ENCODE data around the gene GOLGA6L9. TPM values are rescaled to one million over a fixed set of nuclear protein-coding genes. Genes with fewer than 3 reads are reported as not detected.
"Not testable (repeated sequence)": the region's sequence is repeated elsewhere in the genome, so short reads cannot be mapped to it uniquely, and the experiment has no call there.

GOLGA6L9 gene
- total RNA-seq = 3.4 and 7.9 TPM in 2 replicates

- not testable (repeated sequence) for FAIRE-seq
These were observed at the start of gene GOLGA6L9 for GRCh38 chr15:82429693-82430092. GOLGA6L9 (plus strand) TSS chr15:82429816; CDS start chr15:82430080, 264 bp downstream.

GRCh38 chr15:82381330-82381955 lies 48.2 kb upstream of the GOLGA6L9 start:
- H3K27me3 ChIP-seq (ENCODE audit: control insufficient read depth, insufficient read depth, low read length); H3K36me3 ChIP-seq (ENCODE audit: control insufficient read depth, insufficient read depth, low read length); FAIRE-seq; H3K4me3 ChIP-seq (ENCODE audit: low read depth, low read length); DNase-seq (ENCODE audit: low read depth): not testable (repeated sequence)

More at GRCh38 chr15:82429693-82430092, at the start of gene GOLGA6L9:
- H3K4me3 ChIP-seq (ENCODE audit: low read depth, low read length); H3K27me3 ChIP-seq (ENCODE audit: control insufficient read depth, insufficient read depth, low read length); DNase-seq (ENCODE audit: low read depth); H3K36me3 ChIP-seq (ENCODE audit: control insufficient read depth, insufficient read depth, low read length): not testable (repeated sequence)

GRCh38 chr15:82387209-82387608 lies 42.4 kb upstream of the GOLGA6L9 start:
- DNase-seq (ENCODE audit: low read depth); H3K36me3 ChIP-seq (ENCODE audit: control insufficient read depth, insufficient read depth, low read length); H3K27me3 ChIP-seq (ENCODE audit: control insufficient read depth, insufficient read depth, low read length); H3K4me3 ChIP-seq (ENCODE audit: low read depth, low read length); FAIRE-seq: not testable (repeated sequence)

- not testable (repeated sequence) for DNase-seq (ENCODE audit: low read depth); H3K4me3 ChIP-seq (ENCODE audit: low read depth, low read length); FAIRE-seq; H3K36me3 ChIP-seq (ENCODE audit: control insufficient read depth, insufficient read depth, low read length); H3K27me3 ChIP-seq (ENCODE audit: control insufficient read depth, insufficient read depth, low read length)
These were observed 39.5 kb upstream of the GOLGA6L9 start for GRCh38 chr15:82390152-82390551.

- FAIRE-seq; H3K4me3 ChIP-seq (ENCODE audit: low read depth, low read length); H3K27me3 ChIP-seq (ENCODE audit: control insufficient read depth, insufficient read depth, low read length); DNase-seq (ENCODE audit: low read depth); H3K36me3 ChIP-seq (ENCODE audit: control insufficient read depth, insufficient read depth, low read length): not testable (repeated sequence)
These were observed 37.5 kb upstream of the GOLGA6L9 start for GRCh38 chr15:82392077-82392476.

- Histone ChIP-seq H3K4me3 (ENCODE audit: low read depth, low read length) (no peak overlapping the region), H3K36me3 (ENCODE audit: control insufficient read depth, insufficient read depth, low read length) (no peaks in the 10 kb centered on the region), H3K27me3 (ENCODE audit: control insufficient read depth, insufficient read depth, low read length) (no peaks in the 10 kb centered on the region)
- TF ChIP-seq CTCF (IDR thresholded peaks at IDR 0.05; ENCODE audit: insufficient read depth, low read length, severe bottlenecking) = no peak
- DNase-seq (ENCODE audit: low read depth) (no peak), FAIRE-seq (no peak)
These were observed 35.9 kb upstream of the GOLGA6L9 start for GRCh38 chr15:82393671-82394070.

GRCh38 chr15:82395788-82396187 lies 33.8 kb upstream of the GOLGA6L9 start:
- H3K4me3 ChIP-seq (ENCODE audit: low read depth, low read length); H3K27me3 ChIP-seq (ENCODE audit: control insufficient read depth, insufficient read depth, low read length); H3K36me3 ChIP-seq (ENCODE audit: control insufficient read depth, insufficient read depth, low read length); DNase-seq (ENCODE audit: low read depth); FAIRE-seq: not testable (repeated sequence)

GRCh38 chr15:82397817-82398216 lies 31.8 kb upstream of the GOLGA6L9 start:
- H3K4me3 ChIP-seq (ENCODE audit: low read depth, low read length) = no peak overlapping the region
- TF ChIP-seq CTCF (IDR thresholded peaks at IDR 0.05; ENCODE audit: insufficient read depth, low read length, severe bottlenecking) = no peak
- no peaks in the 10 kb centered on the region for H3K36me3 ChIP-seq (ENCODE audit: control insufficient read depth, insufficient read depth, low read length)
- H3K27me3 ChIP-seq (ENCODE audit: control insufficient read depth, insufficient read depth, low read length) = no peaks in the 10 kb centered on the region
- FAIRE-seq = no peak
- DNase-seq (ENCODE audit: low read depth) = no peak

GRCh38 chr15:82398785-82399184 lies 30.8 kb upstream of the GOLGA6L9 start:
- TF ChIP-seq CTCF (IDR thresholded peaks at IDR 0.05; ENCODE audit: insufficient read depth, low read length, severe bottlenecking) = no peak
- DNase-seq (ENCODE audit: low read depth) (no peak), FAIRE-seq (no peak)
- Histone ChIP-seq H3K36me3 (ENCODE audit: control insufficient read depth, insufficient read depth, low read length) (no peaks in the 10 kb centered on the region), H3K27me3 (ENCODE audit: control insufficient read depth, insufficient read depth, low read length) (no peaks in the 10 kb centered on the region), H3K4me3 (ENCODE audit: low read depth, low read length) (no peak overlapping the region)

GRCh38 chr15:82399366-82400103 lies 30.1 kb upstream of the GOLGA6L9 start:
- not testable (repeated sequence) for H3K27me3 ChIP-seq (ENCODE audit: control insufficient read depth, insufficient read depth, low read length); FAIRE-seq; DNase-seq (ENCODE audit: low read depth); H3K36me3 ChIP-seq (ENCODE audit: control insufficient read depth, insufficient read depth, low read length); H3K4me3 ChIP-seq (ENCODE audit: low read depth, low read length)

GRCh38 chr15:82401918-82402317 lies 27.7 kb upstream of the GOLGA6L9 start:
- DNase-seq (ENCODE audit: low read depth); H3K4me3 ChIP-seq (ENCODE audit: low read depth, low read length); FAIRE-seq; H3K36me3 ChIP-seq (ENCODE audit: control insufficient read depth, insufficient read depth, low read length); H3K27me3 ChIP-seq (ENCODE audit: control insufficient read depth, insufficient read depth, low read length): not testable (repeated sequence)
